ENCODE measurements around the gene ORM1.
"Not testable (repeated sequence)": the region's sequence is repeated elsewhere in the genome, so short reads cannot be mapped to it uniquely, and the experiment has no call there.

ORM1 gene

DNA sequence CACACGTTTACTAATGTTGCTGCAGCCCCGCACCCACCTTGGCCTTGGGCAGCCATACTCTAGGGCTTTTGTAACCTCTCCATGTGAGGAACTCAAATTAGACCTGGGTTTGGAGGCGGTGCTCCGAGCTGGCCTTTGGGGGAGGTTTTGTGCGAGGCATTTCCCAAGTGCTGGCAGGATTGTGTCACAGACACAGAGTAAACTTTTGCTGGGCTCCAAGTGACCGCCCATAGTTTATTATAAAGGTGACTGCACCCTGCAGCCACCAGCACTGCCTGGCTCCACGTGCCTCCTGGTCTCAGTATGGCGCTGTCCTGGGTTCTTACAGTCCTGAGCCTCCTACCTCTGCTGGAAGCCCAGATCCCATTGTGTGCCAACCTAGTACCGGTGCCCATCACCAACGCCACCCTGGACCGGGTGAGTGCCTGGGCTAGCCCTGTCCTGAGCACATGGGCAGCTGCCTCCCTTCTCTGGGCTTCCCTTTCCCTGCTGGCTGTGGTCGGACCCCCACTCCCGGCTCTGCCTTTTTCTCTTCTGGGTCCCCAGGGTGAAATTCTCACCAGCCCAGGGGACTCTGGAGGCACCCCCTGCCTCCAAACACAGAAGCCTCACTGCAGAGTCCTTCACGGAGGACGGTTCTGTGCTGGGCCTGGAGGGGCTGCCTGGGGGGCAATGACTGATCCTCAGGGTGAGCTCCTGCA lies at the start of gene ORM1:
ORM1 (plus strand) TSS at position 268 of the 701 bp plus-strand sequence; CDS start at position 304, 36 bp downstream.
- not testable (repeated sequence) for DNase-seq

DNA sequence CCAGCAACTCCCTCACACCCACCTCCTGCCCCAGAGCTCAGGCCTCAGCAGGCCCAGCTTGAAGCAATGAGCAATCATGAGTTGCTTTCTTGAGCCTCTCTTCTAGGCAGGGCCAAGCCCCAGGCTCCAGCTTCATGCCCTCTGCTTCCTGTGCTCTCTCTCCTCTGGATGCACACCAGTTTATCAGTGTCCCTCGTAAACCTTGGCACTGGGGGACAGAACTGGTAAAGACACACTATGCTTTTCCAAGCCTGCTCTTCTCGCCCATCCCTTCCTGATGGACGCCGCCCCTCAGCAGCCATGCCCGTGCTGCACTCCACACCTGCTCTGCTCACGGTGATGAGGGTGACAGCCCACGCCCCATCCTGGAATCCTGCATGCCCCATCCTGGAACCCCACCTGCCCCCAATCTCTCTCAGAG lies 49.4 kb upstream of the ORM1 start:
- DNase-seq, result no peak

DNA sequence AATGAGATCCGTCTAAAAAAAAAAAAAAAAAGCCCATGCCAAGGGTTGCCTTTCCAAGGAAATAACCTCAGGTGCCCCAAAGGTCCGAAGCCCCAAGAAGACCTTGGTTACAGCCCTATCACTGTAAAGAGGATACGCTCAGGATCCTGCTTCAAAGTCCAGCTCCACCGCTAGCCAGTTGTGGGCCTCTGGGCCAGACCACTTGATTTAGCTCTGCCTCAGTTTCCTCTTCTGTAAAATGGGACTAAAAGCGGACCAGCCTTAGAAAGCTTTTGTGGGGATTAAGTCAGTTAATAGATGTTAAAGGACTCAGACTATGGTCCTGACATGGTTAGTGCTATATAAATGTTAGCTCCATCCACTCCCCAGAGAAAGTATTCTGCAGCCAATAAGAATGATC lies 48.7 kb upstream of the ORM1 start:
- no peak for DNase-seq

DNA sequence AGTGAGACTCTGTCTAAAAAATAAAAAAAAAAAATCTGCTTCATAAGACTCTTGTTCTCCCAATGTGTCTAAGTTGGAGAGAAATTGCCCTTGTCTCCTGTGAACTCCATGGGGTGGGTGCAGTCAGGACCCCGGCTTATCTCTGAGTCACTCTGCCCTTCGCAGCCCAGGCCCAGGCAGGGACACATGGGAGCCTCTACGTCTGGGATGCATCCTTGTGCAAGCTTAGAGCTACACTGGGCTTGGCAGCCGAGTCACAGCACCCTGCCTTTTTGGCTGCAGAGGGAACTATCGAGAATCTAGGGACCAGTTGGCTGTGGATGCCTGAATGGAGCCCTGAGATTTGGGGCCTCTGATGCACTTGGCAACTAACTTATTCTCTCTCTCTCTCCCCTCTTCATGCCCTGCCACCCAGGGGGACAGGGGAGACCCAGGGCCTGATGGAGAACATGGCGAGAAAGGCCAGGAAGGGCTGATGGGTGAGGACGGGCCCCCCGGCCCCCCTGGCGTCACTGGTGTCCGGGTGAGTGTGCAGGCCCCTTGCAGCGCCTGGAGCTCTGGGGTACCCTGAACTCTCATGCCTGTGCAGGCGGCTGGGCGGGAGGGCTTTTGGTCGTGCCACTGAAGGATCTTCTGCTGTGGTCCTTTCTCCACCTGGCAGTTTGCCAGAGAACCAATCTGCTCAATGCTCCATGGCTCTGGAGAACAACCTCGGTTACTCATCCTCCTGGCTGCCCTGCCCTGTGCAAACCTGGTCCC lies 47.5 kb upstream of the ORM1 start:
- DNase-seq, result no peak

DNA sequence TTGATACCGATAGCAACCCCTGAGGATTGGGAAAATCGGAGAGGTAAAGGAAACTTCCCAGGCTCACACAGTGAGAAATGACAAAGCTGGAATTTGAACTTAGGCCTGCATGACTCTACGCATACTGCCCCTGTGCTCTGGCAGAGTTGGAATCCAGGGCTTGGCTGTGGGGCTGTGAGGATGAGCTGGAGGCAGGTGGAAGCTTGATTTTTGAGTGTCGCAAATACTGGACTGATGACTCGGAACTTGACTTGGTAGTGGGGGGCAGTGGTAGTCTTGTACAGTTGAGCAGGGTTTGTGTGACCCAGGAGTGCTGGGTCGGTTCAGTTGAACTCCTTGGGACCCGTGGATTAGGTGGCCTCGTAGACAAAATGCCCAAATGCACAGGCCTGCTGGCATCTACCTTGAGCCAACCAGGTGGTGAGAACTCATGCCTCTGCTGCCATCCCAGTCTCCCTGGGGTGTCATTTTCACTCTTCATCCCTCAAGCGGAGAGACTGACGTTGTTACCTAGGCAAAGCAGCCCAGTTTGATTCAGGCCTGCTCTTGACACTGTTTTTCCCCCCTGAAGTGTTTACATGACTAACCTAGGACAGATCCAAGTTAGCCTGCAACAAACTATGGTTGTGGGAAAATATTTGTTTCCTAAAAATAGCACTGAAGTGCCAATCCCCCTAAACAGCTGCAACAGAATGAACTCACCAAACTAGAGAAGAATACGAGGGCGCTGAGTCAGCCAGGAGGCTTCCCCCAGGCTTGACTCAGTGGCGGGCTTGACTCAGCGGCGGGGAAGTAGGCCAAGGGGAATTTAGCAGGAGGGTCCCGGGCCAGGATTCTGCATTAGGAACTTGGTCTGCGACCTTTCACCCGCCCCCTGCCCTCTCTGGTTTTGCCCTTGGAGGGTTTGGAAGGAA lies 45.7 kb upstream of the ORM1 start:
- no peak for DNase-seq

DNA sequence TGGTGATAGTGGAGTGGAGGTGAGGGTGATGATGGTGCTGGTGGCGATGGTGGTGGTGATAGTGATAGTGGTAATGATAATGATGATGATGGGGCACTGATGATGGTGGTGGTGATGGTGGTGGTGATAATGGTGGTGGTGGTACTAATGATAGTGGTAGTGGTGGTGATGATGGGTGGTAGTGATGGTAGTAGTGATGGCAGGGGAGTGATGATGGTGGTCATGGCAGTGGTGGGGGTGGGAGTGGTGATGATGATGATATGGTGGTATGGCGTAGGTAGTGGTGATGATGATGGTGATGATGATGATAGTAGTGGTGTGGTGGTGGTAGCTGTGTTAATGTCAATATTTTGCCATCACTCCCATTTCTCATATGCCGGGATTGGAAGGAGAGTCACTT lies 44.5 kb upstream of the ORM1 start:
- DNase-seq, result no peak

DNA sequence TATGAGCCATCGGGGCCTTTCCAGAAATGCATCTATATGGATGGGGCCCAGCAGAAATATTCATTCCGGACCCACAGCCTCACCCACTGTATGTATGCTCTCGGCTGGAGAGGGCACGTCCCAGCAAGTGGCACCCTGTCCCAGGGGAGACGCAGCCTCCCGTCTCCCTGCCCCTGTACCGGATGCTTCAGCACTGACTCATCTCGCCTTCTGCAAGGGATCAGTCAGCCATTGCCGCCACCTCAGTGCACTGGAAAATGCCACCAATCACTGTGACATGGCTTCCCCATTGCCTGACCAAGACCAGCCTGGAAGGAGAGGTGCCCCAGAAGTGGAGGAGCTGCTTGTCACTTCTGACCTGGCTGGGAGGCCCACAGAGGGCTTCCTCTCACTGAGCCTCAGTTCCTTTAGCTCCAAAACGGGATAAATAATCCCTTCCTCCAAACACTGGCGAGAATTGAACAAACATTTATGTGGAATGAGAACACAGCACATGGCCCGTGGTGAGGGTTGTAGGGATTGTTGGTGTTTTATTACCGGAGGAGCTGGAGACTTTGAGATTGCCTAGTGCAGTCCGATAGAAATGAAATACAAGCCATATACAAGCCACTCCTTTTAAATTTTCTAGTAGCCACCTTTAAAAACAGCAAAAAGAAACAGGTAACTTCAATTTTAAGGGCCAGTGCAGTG lies 43.9 kb upstream of the ORM1 start:
- no peak for DNase-seq

DNA sequence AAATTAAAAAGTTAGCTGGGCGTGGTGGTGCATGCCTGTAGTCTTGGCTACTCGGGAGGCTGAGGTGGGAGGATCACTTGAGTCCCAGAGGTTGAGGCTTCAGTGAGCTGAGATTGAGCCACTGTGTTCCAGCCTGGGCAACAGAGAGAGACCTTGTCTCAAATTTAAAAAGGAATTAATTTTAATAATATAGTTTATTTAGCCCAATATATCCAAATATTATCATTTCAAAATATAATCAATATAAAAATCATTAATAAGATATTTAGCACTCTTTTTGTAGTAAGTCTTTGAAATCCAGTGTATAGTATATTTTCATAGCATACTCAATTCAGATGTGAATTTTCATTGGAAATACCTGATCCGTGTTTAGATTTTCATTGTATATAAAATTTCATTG lies 43.2 kb upstream of the ORM1 start:
- DNase-seq, result no peak

DNA sequence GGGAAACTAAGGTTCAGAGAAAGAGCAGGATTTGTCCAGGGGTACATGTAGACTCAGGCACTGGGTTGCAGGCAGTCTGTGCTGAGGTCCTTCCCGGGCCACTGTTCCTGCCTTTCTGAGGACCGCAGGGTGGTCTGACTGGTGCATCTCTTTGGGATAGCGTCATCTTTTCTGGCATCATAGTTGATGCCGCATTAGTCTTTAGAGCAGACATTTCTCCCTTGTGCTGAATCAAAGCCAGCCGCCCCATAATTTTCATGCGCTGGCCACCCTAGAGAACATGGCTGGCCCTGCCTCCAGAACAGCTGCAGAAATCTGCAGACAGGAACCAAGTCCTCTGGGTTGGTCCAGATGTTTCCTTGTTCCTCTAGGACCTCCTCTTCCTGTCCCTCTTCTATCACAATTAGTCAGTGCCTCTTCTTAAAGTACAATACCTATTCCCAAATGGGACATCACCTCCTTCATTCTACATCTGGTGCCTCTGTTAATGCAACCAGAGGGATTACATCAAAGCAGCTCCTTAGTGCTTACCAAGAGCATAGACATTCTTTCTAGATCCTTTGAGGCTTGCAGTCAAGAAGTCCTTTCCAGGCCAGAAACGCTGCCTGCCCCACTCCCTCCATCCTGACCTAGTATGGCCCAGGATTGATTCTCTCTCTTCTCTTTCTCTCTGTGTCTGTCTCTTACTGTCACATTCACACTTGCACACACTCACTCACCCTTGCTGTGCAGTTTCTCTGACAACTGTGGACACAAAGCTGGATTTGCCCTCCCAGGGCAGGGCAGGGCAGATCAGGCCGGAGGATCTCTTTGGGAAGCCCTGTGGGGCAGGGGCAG lies 42.0 kb upstream of the ORM1 start:
- no peak for DNase-seq

DNA sequence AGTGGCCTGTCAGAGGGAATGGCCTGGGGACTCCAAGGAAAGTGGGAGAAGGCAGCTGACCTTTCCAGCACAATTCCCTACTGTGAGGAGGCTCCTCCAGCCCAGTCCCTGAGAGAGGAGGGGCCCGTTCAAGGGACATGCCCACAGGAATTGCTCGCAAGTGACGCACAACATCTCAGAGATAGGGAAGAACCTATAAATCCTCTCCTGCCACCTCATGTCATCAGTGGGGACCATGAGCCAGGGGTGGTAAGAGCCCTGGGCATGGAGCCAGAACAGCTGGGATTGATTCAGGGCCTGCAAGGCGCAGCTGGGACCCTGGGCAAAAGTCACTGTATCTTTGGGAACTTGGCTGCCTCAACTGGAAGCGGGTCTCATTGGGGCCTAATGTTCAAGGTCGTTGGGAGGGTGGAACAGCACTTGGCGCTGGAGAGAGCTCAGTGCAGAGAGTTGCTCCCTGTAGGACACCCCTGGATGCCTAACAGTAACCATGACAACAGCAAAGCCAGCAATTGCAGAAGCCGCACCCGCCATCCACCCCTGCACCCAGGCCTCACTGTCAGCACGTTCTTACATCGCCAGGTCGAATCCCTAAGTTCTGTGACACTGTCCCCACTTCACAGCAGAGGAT lies 41.3 kb upstream of the ORM1 start:
- no peak for DNase-seq

DNA sequence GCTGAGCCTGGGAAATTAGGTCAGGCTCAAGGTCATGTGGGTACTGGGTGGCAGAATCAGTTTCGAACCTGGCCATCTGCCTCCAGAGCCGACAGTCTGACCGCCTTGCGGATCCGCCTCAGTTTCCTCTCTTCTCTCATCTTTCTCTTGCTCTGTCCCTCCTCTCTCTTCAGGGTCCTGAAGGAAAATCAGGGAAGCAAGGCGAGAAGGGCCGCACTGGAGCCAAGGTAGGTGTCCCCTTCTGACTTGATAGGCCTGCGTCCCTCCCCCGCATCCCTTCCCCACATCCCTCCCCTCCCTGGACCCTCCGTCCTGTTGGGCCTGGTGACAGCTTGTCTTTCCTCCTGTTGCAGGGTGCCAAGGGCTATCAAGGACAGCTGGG lies 40.8 kb upstream of the ORM1 start:
- DNase-seq, result no peak

DNA sequence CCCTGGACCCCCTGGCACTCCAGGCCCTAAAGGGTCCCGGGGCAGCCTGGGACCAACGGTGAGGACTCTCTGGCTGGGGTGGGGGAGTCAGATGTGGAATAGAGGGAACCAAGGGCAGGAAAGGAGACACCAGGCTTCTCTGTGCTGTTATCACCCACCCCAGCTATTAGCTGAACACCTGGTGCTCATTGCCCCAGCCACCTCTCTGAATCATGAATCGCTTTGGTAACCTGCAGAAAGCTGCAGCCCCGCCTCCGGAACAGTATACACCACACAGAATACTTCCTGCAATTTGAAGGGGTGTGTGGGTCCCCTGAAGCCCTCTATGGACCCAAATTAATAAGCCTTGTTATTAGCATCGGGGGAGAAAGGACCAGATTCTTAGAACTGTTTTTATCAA lies 40.4 kb upstream of the ORM1 start:
- DNase-seq, result no peak

DNA sequence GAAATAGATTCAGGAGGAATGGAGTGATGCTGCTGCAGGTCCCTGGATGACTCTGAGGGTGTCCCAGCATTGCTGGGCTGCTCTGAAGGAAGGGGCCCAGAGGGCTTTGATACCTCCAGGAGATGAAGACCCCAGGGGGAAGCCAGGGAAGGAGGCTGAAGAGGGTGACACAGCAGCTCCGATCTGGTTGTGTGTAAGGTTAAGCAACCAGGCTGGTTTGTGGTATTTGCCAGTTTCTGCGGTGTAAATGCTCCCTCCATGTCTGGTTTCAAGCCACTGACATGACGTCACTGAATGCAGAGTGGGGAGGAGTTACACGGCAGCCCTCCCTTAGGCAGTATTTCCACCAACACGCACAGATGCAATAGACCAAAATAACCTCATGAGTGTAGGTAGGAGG lies 40.0 kb upstream of the ORM1 start:
- peak; percentile 2 for DNase-seq

DNA sequence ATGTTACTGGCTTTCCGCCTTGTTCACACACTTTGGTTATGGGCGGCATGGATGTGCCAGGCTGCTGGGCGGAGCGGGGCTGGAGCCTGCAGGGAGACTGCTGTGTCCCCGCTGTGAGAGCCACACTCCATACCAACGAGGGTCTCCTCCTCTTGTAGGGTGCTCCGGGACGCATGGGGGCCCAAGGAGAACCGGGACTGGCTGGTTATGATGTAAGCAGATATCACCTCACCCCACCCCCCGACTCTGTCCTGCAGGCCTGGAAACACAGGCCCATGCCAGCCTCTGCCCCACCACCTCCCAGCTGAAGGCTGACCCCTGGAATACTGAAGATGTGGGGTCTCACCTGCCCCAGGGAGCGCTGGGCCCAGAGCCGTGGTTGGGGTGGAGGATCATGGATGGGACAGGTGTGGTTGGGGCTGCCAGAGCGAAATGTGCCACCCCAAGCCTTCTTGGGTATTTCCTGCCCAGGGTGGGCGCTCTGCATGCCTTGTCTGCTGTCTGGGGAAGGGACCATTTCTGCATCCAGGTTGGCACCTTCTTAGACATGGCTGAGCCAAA lies 39.3 kb upstream of the ORM1 start:
- DNase-seq, result no peak

DNA sequence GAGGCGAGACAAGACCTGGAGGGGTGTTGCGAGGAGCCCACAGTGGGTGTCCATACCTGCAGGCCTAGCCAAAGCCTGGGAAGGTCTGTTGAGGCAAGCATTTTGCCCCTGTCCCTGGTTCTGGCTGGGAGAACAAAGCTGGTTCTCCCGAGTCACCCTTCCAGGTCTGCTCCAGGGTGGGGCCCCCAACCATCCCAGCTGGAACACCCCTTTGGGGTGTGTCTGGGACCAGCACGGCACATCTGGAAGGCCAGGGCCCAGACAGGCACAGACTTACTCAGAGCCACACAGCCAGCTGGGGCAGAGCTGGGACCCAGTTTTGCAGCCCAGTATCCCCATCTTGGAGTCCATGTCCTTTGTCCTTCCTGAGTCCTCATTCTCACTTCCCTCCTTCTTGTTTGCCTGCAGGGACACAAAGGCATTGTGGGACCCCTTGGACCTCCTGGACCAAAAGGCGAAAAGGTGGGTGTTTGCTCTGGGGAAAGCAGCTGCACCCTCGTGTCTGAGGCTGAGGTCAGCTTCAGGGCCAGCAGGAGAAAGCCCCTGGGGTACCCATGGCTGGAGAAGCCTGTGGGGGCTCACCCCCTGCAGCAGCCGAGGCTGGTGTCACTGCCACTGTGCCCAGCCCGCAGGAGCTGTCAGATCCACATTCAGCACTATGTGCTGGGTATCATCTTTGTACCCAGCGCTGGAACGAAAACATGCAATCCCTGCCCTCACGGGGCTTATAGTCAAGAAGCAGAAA lies 38.4 kb upstream of the ORM1 start:
- DNase-seq, result no peak

DNA sequence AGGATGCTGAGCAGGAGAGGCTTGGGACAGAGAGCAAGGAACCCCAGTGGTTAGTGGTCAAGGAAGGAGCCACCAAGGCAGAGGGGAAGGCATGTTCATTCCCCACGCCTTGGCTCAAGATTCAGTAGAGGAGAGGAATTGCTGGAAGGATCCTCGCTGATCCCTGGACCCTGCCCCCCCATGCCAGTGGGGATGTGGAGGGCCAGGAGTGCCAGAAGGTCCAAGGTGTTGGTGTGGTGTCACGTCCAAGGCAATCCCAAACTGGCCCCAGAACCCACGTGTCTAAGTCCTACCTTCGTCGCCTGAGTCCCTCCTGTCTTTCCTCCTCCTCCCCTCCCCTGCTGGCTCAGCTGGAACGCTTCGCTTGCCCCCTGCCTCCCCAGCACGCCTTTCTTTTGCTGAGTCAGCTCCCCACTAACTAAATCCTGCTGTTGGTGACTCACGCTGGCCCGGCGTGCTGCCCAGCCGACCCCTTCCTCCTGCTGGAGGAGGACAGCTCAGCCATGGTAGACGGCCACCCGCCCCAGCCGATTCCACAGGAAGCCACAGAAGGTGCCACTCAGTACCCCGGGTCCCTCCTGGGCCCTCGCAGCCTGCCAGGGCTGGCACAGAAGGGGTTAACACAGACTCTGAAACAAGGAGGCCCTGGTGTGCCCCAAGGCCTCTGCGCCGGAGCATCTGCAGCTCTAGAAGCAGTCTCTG lies 37.6 kb upstream of the ORM1 start:
- DNase-seq, result no peak

DNA sequence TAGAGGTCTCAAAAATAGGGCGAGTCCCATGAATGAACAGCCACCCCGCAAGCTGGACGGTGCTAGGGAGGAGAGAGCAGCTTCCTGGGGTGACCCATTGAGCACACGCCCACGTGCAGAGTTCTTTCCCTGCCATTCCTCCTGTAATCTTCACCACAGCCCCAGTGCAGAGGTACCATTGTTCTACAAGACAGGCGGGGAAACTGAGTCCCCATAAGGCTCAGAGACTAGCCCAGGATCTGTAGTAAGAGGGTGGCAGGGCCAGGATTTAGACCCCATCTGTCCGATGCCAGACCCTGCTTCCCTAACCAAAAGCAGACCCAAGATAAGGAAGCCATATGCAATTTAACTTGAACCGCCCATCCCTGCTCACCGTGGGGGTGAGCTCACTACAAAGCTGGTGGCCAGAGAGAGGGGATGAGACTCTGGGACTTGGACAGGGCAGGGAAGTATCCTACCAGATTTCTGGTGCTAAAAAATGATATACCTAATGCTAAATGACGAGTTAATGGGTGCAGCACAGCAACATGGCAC lies 36.7 kb upstream of the ORM1 start:
- DNase-seq, result no peak

DNA sequence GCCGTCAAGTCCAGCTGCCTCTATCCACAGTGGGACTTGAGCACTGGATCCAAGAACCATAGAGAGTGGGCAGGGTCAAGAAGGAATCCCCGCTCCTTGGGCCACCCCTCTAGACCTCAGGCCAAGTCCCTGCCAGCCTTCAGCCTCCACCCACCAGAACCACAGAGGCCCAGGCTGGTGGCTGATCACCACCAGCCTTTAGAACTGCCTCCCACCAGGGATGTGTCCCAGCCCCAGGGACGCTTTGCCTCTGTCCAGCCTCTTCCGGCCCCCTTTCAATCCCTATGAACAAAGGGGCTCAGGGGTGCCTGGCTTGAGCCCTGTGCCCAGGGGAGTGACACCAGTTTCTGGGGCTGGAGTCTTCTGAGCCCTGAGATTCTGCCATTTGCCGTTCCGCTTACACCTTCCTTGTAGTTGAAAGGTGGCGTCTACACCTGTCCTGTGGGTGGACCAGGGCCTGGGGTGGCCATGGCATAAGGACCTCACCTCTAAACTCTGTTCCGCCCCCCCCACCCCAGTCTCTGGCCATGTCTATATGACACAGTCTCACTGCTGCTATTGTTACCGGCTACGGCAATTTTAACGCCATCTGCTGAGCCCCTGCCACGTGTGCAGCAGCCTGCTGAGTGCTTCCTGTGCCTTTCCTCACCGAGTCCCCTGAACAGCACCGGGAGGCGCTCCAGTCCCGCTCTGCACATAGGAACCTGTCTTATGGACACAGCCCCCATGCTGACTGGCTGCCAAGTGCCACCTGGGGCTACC lies 35.7 kb upstream of the ORM1 start:
- DNase-seq, result no peak

DNA sequence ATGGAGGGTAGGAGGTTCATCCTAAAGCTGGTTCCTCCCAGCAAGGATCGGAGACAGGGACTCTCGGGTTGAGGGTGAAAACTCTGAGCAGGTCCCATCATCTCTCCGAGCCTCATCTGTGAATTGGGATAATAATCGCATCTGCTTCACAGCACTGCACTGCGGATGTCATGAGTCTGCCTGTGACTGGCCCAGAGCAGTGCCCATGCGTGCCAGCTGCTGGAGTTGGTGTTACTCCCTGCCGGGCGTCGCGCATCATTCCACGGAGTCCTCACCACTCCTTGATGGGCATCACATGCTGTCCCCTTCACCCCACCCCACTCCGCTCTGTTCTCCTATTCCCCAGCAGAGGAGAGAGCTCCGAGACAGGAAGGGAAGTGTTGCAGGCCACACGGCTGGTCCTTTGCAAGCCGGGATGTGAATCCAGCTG lies 35.1 kb upstream of the ORM1 start:
- no peak for DNase-seq
